H1 (cell line): ENCODE results near the gene CSRP1. TPM values are rescaled to one million over a fixed set of nuclear protein-coding genes. Genes with fewer than 3 reads are reported as not detected.

Source experiments
- CTCF ChIA-PET: fragments of 300-600 bp; sonication (Branson Sonifier 250); formaldehyde crosslinking; loops from one replicate; lab custom pipeline; 2021; ENCODE audit not compliant: partially characterized antibody; lab: Charles Lee
- POLR2A ChIA-PET: fragments of 300-600 bp; sonication (Branson Sonifier 250); formaldehyde crosslinking; loops from one replicate; lab custom pipeline; 2021; ENCODE audit warnings: inconsistent platforms; ENCODE audit not compliant: partially characterized antibody; lab: Charles Lee
- DNase-seq, 2 experiments: peaks; one replicate each; pipeline versions ENCODE4 v3.0.0 to v3.0.0-alpha.2; 2010 to 2022; ENCODE audit warnings: low spot score in 2 of 2, low read depth in 1 of 2, mixed read lengths in 1 of 2
- FAIRE-seq: peaks from 2 replicates; lab custom pipeline; 2011; peaks lifted over from hg19 to GRCh38; lab: Jason Lieb, UNC
- H2AFZ ChIP-seq: 2 replicates; pipeline ENCODE4 v1.8.1; 2012; ENCODE audit warnings: low read length, inconsistent platforms
- H2AK5ac ChIP-seq: 2 replicates; pipeline ENCODE4 v1.6.1; 2013; ENCODE audit warnings: low read depth, low read length
- H2BK120ac ChIP-seq: replicated peaks from 2 replicates; pipeline ENCODE3; 2013; ENCODE audit warnings: low read depth, low read length, inconsistent platforms
- H2BK12ac ChIP-seq: 2 replicates; pipeline ENCODE4 v1.6.1; 2013; ENCODE audit warnings: low read depth, low read length
- H2BK15ac ChIP-seq: 2 replicates; pipeline ENCODE4 v1.6.1; 2013; ENCODE audit warnings: low read length
- H2BK20ac ChIP-seq: 2 replicates; pipeline ENCODE4 v1.6.1; 2013; ENCODE audit warnings: low read length
- H2BK5ac ChIP-seq: 2 replicates; pipeline ENCODE4 v1.6.1; 2013; ENCODE audit warnings: low read depth, low read length
- H3K14ac ChIP-seq: 2 replicates; pipeline ENCODE4 v1.6.1; 2013; ENCODE audit warnings: inconsistent platforms; ENCODE audit not compliant: insufficient read length
- H3K18ac ChIP-seq: 2 replicates; pipeline ENCODE4 v1.6.1; 2013; ENCODE audit warnings: low read length; ENCODE audit errors: extremely low read depth
- H3K23ac ChIP-seq: 2 replicates; pipeline ENCODE4 v1.6.1; 2013; ENCODE audit warnings: inconsistent platforms; ENCODE audit not compliant: insufficient read length
- H3K23me2 ChIP-seq: 2 replicates; pipeline ENCODE4 v1.6.1; 2013; ENCODE audit warnings: low read depth, low read length
- H3K27ac ChIP-seq: 2 replicates; pipeline ENCODE4 v1.6.1; 2011; ENCODE audit warnings: low read depth, low read length, inconsistent platforms
- H3K27me3 ChIP-seq, 4 experiments: replicated peaks in 1 of 4; 1 replicate in 1 of 4; 2 replicates in 3 of 4; pipeline versions ENCODE4 v1.6.1 to v1.8.1; 2011 to 2013; ENCODE audit warnings: low read length in 3 of 4, mild to moderate bottlenecking in 3 of 4, inconsistent platforms in 2 of 4, mixed read lengths in 2 of 4, moderate library complexity in 1 of 4; ENCODE audit not compliant: control insufficient read depth in 3 of 4, insufficient read depth in 3 of 4; ENCODE audit errors: extremely low read depth in 1 of 4
- H3K36me3 ChIP-seq, 4 experiments: 2 replicates each; pipeline versions ENCODE4 v1.6.1 to v1.8.1; 2011 to 2013; ENCODE audit warnings: mild to moderate bottlenecking in 4 of 4, low read length in 3 of 4, moderate library complexity in 2 of 4, control low read depth in 1 of 4, inconsistent platforms in 1 of 4; ENCODE audit not compliant: insufficient read depth in 4 of 4, control insufficient read depth in 2 of 4
- H3K4ac ChIP-seq: replicated peaks from 2 replicates; pipeline ENCODE3; 2013; ENCODE audit warnings: low read length, low read depth, mixed read lengths, inconsistent platforms; ENCODE audit not compliant: insufficient read length
- H3K4me1 ChIP-seq, 4 experiments: replicated peaks in 1 of 4; 1 replicate in 1 of 4; 2 replicates in 3 of 4; pipeline versions ENCODE4 v1.6.1 to v1.8.1; 2011 to 2013; ENCODE audit warnings: low read length in 3 of 4, inconsistent platforms in 2 of 4, mixed read lengths in 1 of 4; ENCODE audit not compliant: insufficient read depth in 4 of 4, control insufficient read depth in 3 of 4
- H3K4me2 ChIP-seq, 2 experiments: 2 replicates each; pipeline versions ENCODE4 v1.6.1 to v1.8.1; 2011 to 2013; ENCODE audit warnings: low read depth in 2 of 2, low read length in 2 of 2, control low read depth in 1 of 2, inconsistent platforms in 1 of 2, mild to moderate bottlenecking in 1 of 2; ENCODE audit not compliant: insufficient read depth in 1 of 2
- H3K4me3 ChIP-seq, 4 experiments: fragments of 200-600, 300-600 bp in 1 of 4; sonication (generic), shearing (Covaris generic), sonication (Bioruptor Twin) in 1 of 4; 2 replicates each; pipeline versions ENCODE4 v1.5.1 to v1.8.1; 2011 to 2016; ENCODE audit warnings: low read length in 4 of 4, low read depth in 3 of 4, control low read depth in 2 of 4, inconsistent platforms in 2 of 4, mild to moderate bottlenecking in 2 of 4, mixed read lengths in 1 of 4, moderate library complexity in 1 of 4; ENCODE audit not compliant: insufficient read depth in 2 of 4; ENCODE audit errors: extremely low read depth in 1 of 4
- H3K56ac ChIP-seq: replicated peaks from 2 replicates; pipeline ENCODE3; 2013; ENCODE audit warnings: low read depth, mild to moderate bottlenecking, mixed read lengths, low read length, inconsistent platforms; ENCODE audit not compliant: insufficient read length
- H3K79me1 ChIP-seq: 2 replicates; pipeline ENCODE4 v1.6.1; 2013; ENCODE audit warnings: low read depth, low read length, control low read depth
- H3K79me2 ChIP-seq, 2 experiments: 2 replicates each; pipeline versions ENCODE4 v1.6.1 to v1.8.1; 2012 to 2013; ENCODE audit warnings: low read length in 2 of 2, mild to moderate bottlenecking in 2 of 2, inconsistent platforms in 1 of 2; ENCODE audit not compliant: insufficient read depth in 2 of 2, control insufficient read depth in 1 of 2
- H3K9ac ChIP-seq, 4 experiments: replicated peaks in 1 of 4; 1 replicate in 1 of 4; 2 replicates in 3 of 4; pipeline versions ENCODE4 v1.6.1 to v1.8.1; 2011 to 2013; ENCODE audit warnings: low read depth in 3 of 4, low read length in 3 of 4, control low read depth in 2 of 4, mild to moderate bottlenecking in 2 of 4, moderate library complexity in 2 of 4, inconsistent platforms in 1 of 4; ENCODE audit errors: extremely low read depth in 1 of 4
- H3K9me3 ChIP-seq, 2 experiments: 2 replicates each; pipeline versions ENCODE4 v1.6.1 to v1.8.1; 2012 to 2013; ENCODE audit warnings: mild to moderate bottlenecking in 2 of 2, moderate library complexity in 2 of 2, control low read depth in 1 of 2, inconsistent platforms in 1 of 2, low read depth in 1 of 2, low read length in 1 of 2, mixed read lengths in 1 of 2; ENCODE audit not compliant: insufficient read depth in 2 of 2
- H4K20me1 ChIP-seq, 2 experiments: replicated peaks in 1 of 2; 2 replicates each; pipeline versions ENCODE3 to v1.8.1; 2011 to 2013; ENCODE audit warnings: inconsistent platforms in 2 of 2, low read length in 2 of 2, mild to moderate bottlenecking in 1 of 2; ENCODE audit not compliant: insufficient read depth in 2 of 2, control insufficient read depth in 1 of 2
- H4K5ac ChIP-seq: 2 replicates; pipeline ENCODE4 v1.6.1; 2013; ENCODE audit warnings: low read length, low read depth, mixed read lengths, inconsistent platforms; ENCODE audit not compliant: insufficient read length
- H4K8ac ChIP-seq: 2 replicates; pipeline ENCODE4 v1.8.0; 2013; ENCODE audit warnings: mild to moderate bottlenecking, moderate library complexity, low read length, inconsistent platforms; ENCODE audit not compliant: insufficient read depth; ENCODE audit errors: extremely low read depth
- H4K91ac ChIP-seq: replicated peaks from 2 replicates; pipeline ENCODE3; 2013; ENCODE audit warnings: low read length, mixed read lengths, inconsistent platforms; ENCODE audit not compliant: insufficient read length
- BACH1 ChIP-seq: IDR thresholded peaks from 2 replicates; pipeline ENCODE4 v1.6.1; 2012; ENCODE audit warnings: low read length, improper control_type of control experiment
- BRCA1 ChIP-seq: IDR thresholded peaks from 2 replicates; pipeline ENCODE4 v1.6.1; 2012; ENCODE audit warnings: low read depth, low read length, improper control_type of control experiment
- EZH2 ChIP-seq: fragments of 200-600 bp; sonication (generic); IDR thresholded peaks from 2 replicates; pipeline ENCODE4 v1.7.1; 2012; ENCODE audit warnings: low read depth, mild to moderate bottlenecking, moderate library complexity, low read length, inconsistent platforms; ENCODE audit not compliant: severe bottlenecking
- JUND ChIP-seq: IDR thresholded peaks from 2 replicates; pipeline ENCODE4 v1.6.1; 2011; ENCODE audit warnings: mild to moderate bottlenecking, improper control_type of control experiment, low read length
- KDM5A ChIP-seq: fragments of 200-600 bp; IDR thresholded peaks from 2 replicates; pipeline ENCODE4 v1.7.1; 2012; ENCODE audit warnings: mild to moderate bottlenecking, low read length, inconsistent platforms, mixed read lengths
- NANOG ChIP-seq: IDR thresholded peaks from 2 replicates; pipeline ENCODE4 v1.6.1; 2011; ENCODE audit warnings: low read length, low read depth, mild to moderate bottlenecking, inconsistent platforms; ENCODE audit not compliant: insufficient read depth, poor library complexity, severe bottlenecking
- NRF1 ChIP-seq: IDR thresholded peaks from 2 replicates; pipeline ENCODE4 v1.6.1; 2011; ENCODE audit warnings: mild to moderate bottlenecking, low read depth, low read length, improper control_type of control experiment
- SAP30 ChIP-seq: fragments of 300-600 bp; sonication (generic); IDR thresholded peaks from 2 replicates; pipeline ENCODE4 v1.7.1; 2012; ENCODE audit warnings: low read length, moderate library complexity, mild to moderate bottlenecking, inconsistent platforms; ENCODE audit not compliant: insufficient read depth, insufficient replicate concordance
- SIX5 ChIP-seq: IDR thresholded peaks from 2 replicates; pipeline ENCODE4 v1.6.1; 2011; ENCODE audit warnings: mild to moderate bottlenecking, low read depth, low read length
- SP2 ChIP-seq: IDR thresholded peaks from 2 replicates; pipeline ENCODE4 v1.6.1; 2012; ENCODE audit warnings: mild to moderate bottlenecking, low read length, inconsistent platforms
- SUZ12 ChIP-seq: fragments of 200-600 bp; sonication (generic); IDR thresholded peaks from 2 replicates; pipeline ENCODE4 v1.6.1; 2012; ENCODE audit warnings: mild to moderate bottlenecking, inconsistent platforms, low read length, moderate library complexity, mixed read lengths
- YY1 ChIP-seq: IDR thresholded peaks from 2 replicates; pipeline ENCODE4 v1.6.1; 2011; ENCODE audit warnings: low read depth, mild to moderate bottlenecking, low read length
- WGBS, 2 experiments: shearing (Covaris generic) in 1 of 2; methylation state at CpG; one replicate each; pipeline versions ENCODE4 v1.1.6 to v1.1.7; 2013 to 2015; ENCODE audit warnings: low lambda C conversion rate in 2 of 2, mixed read lengths in 2 of 2, inconsistent platforms in 1 of 2, low coverage in 1 of 2, missing lambda C conversion rate in 1 of 2; ENCODE audit not compliant: insufficient replicate concordance in 2 of 2, insufficient coverage in 1 of 2, insufficient read length in 1 of 2; ENCODE audit errors: extremely low coverage in 1 of 2, missing lambda C conversion rate in 1 of 2; 5-methylcytosine and 5-hydroxymethylcytosine counted together
- polyA plus RNA-seq, 7 experiments: library from polyadenylated mRNA; depleted of rRNA in 3 of 7; stranded (reverse) in 5 of 7; unstranded in 2 of 7; fragments of >200 nt in 5 of 7; fragments of 200-250 nt in 2 of 7; gene quantifications; 1 replicate in 5 of 7; 2 replicates in 1 of 7; 4 replicates in 1 of 7; pipeline versions ENCODE4 v1.2.1 to v1.2.3, GENCODE V29; 2011 to 2013; ENCODE audit warnings: missing spikeins in 2 of 7, mixed read lengths in 2 of 7
- total RNA-seq: library from RNA; stranded (reverse); fragmentation: NEBNext Ultra II Directional; extraction: Animal tissue kit (Norgen Biotek cat#: 25700); gene quantifications from 2 replicates; pipeline ENCODE4 v1.2.1, GENCODE V29; 2021

Gene CSRP1
- total and polyA plus RNA-seq, 2 of the 8 experiments (the other 6 are each of a cell fraction or from before 2014, with no cell fraction given), result 14.2 to 22.3 TPM

- Histone ChIP-seq H3K9ac (no peak overlapping the region), H3K18ac (no peak overlapping the region), H4K91ac (no peak overlapping the region), H3K36me3 (no peaks in the 10 kb centered on the region), H3K4me2 (no peak overlapping the region), H3K79me2 (no peaks in the 10 kb centered on the region), H3K4me3 (no peak overlapping the region), H3K27me3 (no peaks in the 10 kb centered on the region), H2BK15ac (no peak overlapping the region), H3K23ac (no peak overlapping the region), H3K23me2 (no peaks in the 10 kb centered on the region; the same call in 1 of the 2 replicates), H2BK120ac (no peak overlapping the region), H3K9me3 (no peaks in the 10 kb centered on the region), H3K14ac (no peak overlapping the region), H2AFZ (no peak overlapping the region), H2BK12ac (no peak overlapping the region), H4K8ac (no peak overlapping the region), H3K27ac (no peak overlapping the region), H3K79me1 (no peaks in the 10 kb centered on the region), H2BK20ac (no peak overlapping the region), H3K4me1 (peaks cover 0 to 6% (median 2%) of the 10 kb centered on the region in 4 experiments; a peak in 3 of 7 replicates), H4K20me1 (no peaks in the 10 kb centered on the region), H3K56ac (no peak overlapping the region), H3K4ac (no peak overlapping the region), H2AK5ac (no peak overlapping the region), H4K5ac (no peak overlapping the region)
- 81% methylated on average over 5 of the region's 5 CpGs; no CpG with 5 or more reads in 1 of the 2 experiments for WGBS, 2 experiments
- FAIRE-seq, result no peak
- DNase-seq, result no peak
- CTCF ChIA-PET, result interaction anchor here (1.2 to 22.6 kb wide), 4 partner anchors 22 to 240 kb away, joined by 4 to 499 read pairs (median 6); no protein-coding TSS in a partner anchor
- POLR2A ChIA-PET, result no interaction called here
- TF ChIP-seq KDM5A, result no peak
- no peak for TF ChIP-seq SUZ12
- TF ChIP-seq JUND, result no peak
- TF ChIP-seq NRF1, result no peak
- TF ChIP-seq NANOG, result no peak
- TF ChIP-seq BRCA1, result no peak
- TF ChIP-seq EZH2, result no peak
- TF ChIP-seq SIX5, result no peak
- TF ChIP-seq BACH1, result no peak
- TF ChIP-seq SAP30, result no peak
- TF ChIP-seq YY1, result no peak
- TF ChIP-seq SP2, result no peak
- TF ChIP-seq, all 59 proteins: peak for 0
- no peak overlapping the region for H2BK5ac ChIP-seq
Measured at GRCh38 chr1:201552941-201553351, 46.0 kb upstream of the CSRP1 start.
